HG03060 (cell line): ENCODE data around the gene ZBTB16.

Experiments used
- ATAC-seq: cut with Tn5 transposase; IDR thresholded peaks from one replicate; pipeline ENCODE4 v1.9.1; 2021; ENCODE audit warnings: low read depth, moderate number of reproducible peaks; ENCODE audit not compliant: unreplicated experiment

The ZBTB16 gene

DNA sequence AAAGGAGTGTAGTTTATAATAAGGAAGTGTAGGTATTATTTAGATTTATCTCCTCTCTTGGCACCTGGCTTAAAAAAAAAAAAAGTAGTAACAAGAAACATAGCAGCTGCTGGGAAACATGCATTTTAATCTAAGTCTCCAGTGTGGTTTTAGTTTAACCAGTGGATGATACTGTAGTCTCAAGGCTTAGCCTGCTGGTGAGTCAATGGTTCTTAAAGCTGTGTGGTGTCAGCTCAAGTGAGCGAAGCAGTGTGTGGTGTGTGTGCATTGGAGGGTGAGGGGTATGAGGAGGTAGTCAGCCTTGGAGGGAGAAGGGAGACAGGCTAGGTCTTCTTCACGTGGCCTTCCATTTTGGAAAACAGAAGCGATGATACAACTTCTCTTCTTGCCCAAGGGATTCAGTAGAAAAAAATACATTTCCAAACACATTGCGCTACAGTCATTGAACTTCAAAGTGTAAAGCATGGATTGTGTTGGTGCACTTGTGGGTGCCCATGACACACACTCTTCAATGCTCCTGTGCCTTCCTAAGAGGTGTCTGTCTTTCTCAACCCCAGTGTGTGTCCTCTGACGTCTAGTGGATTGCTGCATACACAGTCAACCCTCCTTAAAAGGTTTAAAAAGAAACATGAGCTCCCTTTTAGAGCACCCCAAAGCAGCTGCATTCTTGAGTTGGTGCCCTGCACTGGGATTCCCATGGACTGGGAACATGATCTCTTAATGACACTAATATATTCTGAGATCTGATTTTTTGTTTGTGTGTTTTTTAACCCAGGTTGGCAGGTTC, 40.1 kb downstream of the ZBTB16 start:
- ATAC-seq = no peak

DNA sequence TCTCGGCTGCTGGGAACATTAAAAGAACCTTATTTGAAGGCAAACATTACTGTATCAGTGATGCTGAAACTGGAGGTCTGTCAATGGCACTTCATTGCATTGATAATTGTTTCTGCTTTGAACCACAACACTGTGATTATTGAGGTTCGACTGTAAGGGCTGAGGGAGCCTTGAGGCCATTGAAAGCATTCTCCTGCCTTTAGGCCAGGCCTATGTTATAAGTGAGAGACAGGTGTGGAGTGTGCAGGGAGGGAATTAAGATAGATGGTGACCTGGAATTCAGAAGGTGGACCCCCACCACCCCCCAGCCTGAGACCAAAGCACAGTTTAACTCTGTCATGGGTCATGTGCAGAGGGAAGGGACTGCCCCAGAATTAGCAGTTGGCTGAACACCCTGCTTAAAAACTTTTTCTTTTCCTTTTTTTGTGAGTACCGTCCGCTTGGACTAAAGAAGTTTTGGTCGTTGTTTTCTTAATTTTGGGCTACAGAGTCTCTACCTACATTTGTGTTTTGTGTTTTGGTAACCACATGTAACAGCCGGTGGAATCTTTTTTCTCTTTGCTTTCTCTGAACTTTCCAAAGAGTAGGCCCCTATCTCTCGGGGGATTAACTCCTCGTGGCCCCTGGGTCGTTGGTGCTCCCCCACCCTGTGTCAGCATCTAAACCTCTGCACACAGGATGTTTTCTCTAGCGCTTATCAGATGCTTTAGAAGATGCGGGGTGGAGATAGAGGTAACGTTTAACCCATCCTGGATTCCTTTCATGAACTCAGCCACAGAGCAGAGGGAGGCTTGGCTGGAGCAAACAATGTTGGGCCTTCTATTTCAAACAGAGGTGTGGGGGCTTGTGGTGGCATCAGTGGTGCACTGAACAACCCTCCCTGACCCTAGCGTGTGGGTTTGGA, 43.7 kb downstream of the ZBTB16 start:
- ATAC-seq = no peak

DNA sequence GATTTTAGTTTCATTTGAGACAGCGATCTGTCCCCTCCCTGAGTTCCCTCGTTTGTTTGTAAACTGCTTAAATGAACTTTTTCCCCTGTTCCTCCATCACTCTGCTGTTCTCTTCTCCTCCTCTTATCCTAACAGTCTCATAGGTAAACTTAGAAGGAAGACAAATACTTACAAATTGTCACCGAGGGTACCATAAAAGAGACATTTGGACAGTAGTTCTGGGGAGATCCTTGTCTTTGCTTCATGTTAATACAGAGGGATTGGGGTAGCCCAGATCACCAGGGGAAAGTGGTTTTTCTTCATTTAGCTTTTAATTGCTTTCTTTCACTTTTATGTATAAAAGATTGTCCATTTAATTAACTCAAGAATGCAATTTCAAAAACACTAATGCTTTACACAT, 46.1 kb downstream of the ZBTB16 start:
- no peak for ATAC-seq

DNA sequence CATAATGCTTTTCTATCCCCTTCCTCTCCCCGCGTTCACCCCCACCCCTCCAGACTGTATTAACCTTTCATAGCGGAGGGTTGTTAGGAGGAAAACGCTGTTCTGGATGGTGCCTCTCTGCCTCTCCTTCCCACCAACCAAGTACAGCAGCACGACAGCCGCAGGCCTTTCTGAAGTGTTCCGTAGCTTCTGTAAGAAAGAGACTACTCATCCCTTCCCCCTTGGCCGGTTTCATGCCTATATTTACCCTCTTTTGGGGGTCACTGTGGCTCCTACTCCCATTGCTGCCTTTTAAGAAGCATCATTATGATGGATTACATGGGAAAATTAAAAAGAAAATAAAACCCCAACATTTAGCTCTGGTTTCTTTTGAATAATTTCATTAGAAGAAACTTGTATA, 46.5 kb downstream of the ZBTB16 start:
- no peak for ATAC-seq

DNA sequence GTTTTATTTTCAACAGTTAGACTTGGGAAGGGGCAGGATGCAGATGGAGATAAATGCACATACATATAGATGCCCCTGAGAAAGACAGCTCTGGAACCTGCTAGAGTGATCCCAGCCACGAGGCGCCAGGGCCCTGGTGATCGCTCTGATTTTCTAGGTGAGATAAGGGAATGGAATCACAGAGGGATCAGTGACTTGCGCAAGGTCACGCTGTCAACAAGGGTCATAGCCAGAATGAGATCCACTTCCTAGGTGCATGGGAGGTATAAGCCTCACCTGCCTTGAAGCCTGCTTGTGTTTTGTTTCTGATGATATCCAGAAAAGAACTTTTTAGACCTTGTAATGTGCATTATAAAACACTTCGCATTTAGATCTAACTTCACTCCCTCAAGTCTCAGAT, 47.5 kb downstream of the ZBTB16 start:
- no peak for ATAC-seq

DNA sequence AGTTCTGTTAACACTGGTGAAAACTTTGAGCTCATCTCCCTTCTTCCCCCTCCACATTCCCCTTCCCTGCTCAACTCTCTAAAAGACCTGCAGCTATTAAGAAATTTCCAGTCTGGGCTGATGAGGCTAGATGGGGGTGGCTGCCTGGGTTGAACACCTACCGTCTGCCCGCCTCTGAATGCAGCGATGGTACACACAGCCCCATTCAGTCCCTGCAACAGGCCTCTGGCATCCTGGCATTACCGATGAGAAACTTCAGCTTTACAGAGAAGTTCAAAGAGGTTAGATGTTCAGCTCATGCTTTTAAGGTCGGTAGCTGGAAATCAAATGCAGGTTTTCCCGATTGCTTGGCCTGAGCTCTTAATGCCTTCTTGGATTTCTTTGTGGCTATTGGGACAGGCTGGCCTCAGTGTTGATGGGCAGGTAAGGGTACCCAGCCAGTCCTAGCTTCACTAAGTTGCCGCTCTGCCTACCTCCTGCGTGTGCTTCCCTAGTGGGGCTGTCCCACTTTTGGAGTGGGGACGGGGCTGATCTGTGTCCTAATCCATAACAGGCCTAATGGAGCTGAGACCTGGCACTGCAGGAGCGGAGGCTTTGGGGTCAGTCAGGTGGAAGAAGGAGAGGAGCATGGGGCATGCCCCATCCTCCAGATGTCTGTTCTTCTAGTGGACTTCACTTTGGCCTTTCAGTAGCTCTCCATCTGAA, 49.1 kb downstream of the ZBTB16 start:
- ATAC-seq = no peak

DNA sequence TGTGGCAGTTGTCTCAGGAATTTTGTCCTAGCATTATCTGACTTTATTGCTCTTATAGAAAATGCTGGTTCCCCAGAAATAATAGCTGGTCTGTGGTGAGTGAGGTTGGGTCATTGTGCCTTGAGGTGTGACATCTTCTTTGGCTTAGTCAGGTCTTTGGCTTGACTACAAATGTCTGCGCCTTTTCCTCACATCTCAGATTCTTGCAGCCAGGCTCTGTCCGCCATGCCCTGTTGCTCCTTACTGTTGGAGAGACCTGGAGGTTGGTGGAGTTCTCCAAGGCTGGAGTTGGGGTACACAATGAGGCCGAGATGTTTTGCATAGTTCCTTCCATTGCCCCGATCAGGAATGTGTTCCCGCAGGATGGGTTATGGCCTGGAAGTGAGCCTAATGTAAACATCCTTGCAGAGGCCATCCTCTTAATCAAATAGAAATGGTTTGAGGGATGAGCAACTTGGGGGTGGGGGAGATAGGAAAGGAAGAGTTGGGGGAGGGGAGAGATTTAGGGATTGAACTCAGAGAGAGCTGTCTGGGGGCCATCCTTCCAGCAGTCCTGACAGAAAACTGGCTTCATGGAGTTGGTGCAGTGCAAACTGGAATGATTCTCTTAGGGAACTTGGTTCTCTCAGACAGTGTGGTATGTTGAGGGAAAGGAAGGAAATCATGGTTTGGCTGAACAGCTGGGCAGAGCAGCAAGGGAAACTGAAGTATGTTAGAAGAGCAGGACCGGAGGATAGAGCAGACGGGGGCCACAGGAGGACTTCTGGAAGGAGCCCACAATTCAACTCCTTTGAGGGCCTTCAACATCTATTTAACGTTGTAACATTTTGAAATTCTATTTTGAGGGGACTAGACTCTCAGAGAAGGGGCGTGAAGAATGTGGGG, 49.9 kb downstream of the ZBTB16 start:
- no peak for ATAC-seq

DNA sequence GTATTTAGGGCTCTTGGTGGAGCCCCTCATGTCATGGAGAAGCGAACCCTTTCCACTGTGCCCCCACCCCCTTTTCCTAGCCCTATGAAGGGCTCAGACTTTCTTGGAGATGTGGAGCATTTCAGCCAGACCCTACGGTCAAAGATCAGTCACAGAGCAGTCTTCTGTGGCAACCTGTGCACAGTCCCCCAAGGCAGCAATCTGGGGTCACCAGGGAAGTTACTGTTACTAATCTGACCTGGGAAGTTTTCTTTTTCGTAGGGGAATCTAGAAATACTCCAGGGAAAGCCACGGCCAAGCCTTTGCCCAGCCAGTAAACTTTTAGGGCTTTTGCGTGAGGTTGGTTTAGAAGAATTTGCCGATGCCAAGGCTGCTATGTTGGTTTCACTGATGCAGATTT, 50.6 kb downstream of the ZBTB16 start:
- ATAC-seq = no peak

DNA sequence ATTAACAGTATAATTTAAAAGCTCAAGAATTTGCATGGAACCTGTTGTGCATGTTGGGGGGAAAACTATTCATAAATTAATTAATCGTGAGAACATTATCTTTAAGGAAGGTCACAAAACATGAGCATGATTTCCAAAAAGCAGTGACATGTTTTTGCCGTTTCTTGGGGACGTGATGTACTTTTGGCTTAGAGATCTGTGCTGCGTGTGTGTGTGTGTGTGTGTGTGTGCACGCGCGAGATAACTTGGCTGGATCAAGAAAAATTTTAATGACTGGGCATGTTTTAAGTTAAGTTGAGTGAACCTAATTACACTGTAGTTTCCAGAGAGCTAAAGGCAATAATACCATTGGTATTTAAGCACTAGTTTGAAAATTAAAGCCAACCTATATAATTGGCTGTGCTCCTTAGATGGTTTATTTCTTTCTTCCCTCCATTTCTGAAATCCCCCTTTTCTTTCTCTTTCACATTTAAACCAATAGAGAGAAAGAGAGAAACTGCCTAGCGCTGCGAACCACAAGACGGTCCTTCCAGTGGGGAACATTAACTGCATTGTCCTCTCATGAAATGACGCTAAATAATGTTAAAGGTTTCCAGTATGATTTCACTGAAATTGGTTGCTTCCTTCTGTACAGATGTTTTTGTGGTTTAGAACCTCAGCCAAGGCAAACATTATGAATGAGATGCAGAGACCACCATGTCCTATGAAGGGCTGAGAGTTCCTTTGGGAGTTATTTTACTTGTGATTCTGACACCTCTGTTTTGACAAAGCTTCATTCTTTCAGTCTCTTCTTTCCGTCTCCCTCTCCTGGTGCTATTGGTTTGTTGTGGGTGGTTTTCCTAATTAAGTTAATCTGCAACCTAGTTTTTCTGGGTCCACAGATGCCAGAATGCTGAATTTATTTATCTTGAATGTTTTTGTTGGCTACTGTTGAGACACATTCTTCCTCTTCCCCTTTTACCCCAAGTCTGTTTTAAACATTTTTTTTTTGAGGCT, 51.7 kb downstream of the ZBTB16 start:
- ATAC-seq = no peak

DNA sequence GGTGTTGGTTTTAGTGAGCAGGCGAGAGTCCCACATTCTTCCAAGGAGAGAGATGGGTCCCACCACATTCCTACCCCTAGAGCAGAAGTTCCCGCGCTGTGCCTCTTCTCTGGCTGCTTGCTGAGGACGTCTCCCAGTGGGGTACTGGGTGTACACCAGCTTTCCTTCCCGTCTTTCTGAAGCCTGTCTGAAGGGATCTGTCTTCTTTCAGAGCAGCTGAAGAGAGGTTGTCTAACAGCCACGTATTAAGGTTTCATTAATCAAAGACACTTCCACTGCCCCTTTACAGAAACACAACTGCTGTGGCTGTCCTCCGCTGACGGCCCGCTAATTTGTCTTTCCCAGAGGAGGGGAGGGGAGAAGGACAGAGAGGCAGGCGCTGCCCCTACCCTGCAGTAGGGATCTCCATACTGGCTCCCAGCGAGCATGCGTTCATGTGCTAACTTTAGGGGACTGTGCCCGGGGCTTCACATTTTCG, 56.0 kb downstream of the ZBTB16 start:
- no peak for ATAC-seq

DNA sequence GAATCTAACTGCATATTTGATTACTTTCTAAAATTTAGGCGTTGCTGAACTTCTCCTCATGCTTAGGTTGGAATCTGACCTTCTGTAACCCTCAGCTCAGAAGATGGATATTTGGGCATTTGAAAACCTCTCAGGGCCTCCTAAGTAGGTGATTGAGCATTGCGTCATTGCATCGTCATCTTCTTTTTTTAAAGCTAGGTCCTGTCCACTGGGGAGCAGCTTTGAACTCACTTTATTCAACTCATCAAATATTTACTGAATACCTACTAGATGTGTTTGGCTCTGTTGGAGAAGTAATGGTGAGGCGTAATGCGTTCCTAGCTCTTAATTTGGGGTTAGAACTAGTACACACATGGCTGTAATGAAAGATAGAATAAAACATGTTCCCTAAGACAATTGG, 56.8 kb downstream of the ZBTB16 start:
- no peak for ATAC-seq

DNA sequence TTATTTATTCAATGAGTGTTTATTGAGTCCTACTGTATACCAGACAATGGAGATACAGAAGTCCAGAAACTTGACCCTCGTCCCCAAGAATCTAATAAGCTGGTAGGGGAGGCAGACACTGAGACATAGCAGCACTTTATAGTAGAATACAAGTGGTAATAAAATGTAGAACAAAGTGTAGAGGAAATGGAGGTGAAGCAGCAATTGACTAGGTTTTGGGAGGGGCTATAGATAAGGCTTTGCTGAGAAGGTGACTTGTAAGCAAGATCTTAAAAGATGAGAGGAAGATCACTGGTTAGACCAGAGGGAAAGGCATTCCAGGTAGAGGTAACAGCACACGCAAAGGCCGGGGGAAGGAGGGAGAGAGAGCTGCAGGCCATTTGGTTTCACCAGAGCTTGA, 57.3 kb downstream of the ZBTB16 start:
- no peak for ATAC-seq

DNA sequence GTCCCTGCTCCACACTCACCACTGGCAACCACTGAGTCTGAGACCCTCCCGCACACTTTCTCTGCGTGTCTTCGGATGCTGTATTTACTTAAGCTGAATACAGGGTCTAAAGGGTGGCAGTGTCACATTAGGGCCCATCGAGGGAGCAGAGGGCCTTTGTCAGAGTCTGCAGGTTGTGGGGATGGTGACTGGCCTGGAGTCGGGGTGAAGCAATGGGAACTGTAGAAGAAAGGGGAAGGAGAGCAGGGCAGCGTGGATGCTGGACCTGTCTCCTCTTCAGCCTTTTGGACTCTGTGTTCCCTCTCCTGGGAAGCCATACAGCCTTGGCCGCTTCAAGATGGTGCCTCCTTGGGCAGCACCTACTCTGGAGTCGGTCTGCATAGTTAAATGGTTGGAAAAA, 61.1 kb downstream of the ZBTB16 start:
- no peak for ATAC-seq

DNA sequence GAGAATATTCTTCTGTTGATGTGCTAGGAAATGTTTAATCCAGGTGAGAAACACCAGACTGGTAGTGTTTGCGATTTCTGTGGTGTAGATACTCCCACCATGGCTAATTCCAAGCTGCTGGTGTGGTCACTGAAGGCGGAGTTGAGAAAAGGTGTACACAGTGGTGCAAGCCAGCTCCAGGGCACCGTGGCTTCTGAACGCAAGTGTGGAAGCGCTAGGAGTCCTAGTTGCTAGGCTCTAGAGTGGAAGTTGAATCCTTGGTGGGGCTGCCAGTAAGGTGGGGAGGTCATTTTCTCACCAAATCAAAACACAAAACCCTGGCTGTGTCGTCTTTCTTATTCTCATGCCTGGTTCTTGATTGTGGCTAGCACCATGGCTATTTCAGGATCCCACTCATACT, 61.6 kb downstream of the ZBTB16 start:
- no peak for ATAC-seq

DNA sequence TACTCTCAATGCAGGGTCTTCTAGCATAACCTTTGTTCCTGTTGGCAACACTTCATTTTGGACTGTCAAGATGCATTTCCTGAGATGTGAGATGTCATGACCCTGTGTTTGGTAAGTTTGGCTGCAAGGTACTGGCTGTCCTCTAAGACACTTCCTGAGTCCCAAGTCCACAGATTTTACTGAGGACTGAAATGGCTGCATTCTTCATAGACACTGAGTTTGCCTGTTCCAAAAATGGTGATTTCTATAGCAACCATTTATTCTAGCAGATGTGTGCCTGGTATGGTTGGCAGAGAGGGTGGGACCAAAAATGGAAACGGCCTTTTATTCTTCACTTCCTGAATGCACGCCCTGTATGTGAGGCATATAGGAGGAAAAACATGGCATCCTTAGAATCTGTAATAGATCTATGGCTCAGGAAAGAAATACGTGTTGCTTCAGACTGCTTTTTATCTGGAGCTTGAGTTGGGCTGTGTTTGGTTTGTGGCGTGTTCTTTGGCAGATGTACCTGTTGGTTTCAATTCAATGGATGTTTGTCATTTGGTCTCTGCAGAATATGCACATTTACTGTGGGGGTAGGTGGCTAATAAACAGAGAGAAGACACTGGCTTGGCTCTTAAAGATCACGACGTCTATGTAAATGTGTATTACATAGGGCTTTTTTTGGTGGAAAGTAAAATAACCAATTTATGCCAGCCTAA, 62.4 kb downstream of the ZBTB16 start:
- no peak for ATAC-seq

DNA sequence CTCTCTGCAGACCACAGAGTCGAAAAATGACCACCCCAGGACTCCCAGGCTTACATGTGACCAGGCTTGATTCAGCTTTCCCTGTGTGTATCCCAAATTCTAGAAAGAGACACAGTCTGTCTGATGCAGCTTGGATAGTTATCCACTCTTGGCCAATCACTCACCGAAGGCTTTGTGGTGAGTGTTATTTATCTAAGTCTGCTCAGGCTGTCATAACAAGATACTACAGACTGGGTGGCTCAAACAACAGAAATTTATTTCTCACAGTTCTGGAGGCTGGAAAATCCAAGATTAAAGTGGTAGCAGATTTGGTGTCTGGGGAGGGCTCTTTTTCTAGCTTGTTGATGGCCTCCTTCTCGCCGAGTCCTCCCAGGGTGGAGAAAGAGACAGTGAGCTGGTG, 63.2 kb downstream of the ZBTB16 start:
- no peak for ATAC-seq

DNA sequence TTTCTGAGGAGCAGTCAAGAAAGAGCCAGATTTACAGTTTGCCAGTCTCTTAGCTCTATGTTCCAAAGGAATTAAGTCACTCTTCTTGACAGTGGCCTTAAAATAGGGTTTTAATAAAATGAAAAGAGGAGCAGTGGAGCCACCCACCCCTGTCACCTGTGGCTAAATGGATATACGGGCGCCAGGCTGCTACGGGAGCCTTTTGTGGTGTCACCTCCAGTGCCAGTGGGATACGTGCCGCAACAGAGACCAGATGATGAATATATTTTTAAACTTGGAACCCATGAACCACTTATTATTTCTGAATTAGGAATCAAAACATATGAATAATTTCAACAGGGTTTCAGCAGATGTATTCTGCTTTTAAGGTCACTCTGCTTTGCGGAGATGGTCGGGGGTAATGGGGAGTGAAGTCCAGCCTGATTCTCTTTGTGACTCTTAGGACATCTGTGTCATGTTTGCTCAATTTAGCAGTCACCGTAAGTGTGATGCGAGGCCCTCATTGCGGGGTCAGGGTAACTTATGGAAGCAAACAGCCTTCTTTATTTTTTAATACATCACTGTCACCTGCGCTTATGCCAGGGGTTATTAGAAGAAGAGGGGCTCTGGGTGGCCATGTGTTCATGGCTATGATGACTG, 64.3 kb downstream of the ZBTB16 start:
- no peak for ATAC-seq

DNA sequence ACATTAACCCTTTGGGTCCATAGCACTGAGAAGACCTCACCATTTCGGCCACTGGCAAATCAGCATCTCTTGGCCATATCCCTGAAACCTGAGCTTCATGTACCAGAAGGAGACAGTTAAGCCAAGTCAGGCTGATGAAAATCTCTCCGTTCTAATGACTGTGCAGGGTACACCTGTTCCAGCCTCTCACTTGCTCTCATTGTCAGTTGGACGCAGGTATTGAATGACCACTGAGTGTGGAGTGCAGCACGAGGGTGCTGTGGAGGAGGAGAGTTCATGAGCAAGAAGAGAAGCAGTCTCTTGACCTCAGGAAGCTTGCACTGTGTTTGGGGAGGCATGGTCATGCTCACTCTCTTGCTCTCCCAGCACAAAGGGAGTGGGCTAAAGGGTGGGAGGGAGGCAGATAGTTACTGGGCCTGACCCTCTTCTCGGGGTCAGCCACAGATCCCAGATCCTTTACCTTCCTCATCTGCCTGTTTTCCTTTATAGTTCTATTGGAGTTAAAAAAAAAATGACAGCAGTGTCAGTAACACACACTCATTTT, 65.2 kb downstream of the ZBTB16 start:
- no peak for ATAC-seq
